ENCODE results near the gene MSI2.

Gene MSI2

GRCh38 chr17:57444682-57445450, 188.5 kb downstream of the MSI2 start:
- FAIRE-seq = no peak

GRCh38 chr17:57445772-57446472, 189.6 kb downstream of the MSI2 start:
- FAIRE-seq = no peak

DNA sequence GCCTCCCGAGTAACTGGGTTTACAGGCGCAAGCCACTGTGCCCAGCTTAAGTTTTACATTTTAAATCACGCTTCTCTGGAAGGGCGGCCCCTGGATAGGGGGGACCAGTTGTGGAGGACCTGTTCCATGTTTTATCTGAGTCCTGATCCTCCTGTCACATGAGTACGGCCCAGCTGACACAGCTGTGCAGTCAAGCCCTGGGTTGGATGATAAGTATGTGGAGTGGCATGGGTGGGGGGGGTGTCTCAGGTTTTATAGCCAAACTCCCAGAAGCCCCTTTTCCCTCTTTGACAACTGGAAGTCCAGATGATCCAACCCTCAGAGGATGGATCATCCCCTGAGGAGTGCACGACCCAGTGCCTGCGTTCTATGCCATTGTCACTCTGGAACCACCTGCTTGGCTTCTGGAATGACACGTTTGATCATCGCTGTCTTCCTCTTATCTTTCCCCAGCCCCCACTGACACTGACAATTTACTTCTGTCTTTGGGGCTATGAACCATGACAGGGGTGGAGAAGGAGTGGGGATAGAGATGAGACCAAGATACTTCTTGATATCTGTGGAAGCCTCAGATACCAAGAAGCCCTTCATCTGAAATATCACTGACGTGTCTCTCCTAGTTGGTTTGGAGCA, 191.2 kb downstream of the MSI2 start:
- FAIRE-seq = no peak

DNA sequence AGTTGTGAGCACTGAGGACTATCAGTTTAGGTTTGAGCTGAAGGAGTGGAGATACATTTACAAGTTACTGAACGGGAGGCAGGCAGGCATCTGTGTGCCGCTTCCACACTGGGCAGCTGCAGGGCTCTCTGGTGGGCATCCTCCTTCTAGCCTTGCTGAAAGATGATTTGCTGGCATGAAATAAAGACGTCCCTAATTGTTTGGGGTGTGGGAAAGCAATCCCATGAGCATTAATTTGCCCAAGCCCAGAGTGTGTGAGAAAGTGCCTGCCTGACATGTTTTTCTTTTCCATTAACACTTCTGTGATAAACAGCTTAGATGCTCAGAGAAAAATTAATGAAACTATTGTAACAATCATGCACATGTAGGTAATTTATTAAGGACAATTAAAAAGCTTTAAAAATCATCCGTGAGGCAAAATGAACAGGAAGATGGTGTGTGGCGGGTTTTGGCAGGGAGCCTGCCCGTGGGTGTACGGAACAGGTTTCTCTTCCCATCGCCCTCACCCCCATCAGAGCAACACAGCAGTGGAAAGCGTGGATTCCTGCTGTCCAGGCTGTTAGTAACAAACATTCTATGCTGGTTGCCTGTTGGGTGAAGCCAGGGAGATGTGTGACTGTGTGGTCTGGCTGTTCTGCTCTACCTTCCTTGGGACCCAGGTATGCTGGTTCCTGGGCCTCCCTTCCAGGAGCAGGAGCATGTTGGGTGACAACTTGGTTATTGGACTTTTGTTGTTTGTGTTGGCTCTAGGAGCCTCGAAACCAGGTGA, 191.9 kb downstream of the MSI2 start:
- no peak for FAIRE-seq

DNA sequence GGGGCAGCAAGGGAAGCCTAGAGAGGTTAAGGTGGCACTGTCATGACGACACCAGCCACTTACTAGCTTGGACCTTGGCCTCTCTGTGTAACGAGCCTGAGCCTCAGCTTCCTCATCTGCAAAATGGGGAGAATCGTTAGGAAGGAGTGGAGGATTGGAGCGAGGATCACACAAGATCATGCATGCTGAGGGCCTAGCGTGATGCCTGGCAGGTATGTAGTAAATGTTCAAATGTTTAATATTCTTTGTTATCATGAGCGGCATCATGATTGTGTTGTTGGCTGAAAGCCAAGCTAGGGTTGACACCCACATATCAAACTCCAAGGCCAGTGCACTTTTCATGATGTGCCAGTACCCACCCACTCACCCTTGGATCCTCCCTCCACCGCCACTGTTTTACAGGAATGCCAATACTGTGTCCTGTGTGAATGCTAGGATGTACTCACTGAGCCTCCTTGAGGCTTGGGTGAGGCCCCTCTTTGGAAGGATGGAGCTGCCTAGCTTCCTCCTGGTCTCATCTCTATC, 192.5 kb downstream of the MSI2 start:
- no peak for FAIRE-seq

GRCh38 chr17:57451191-57451590, 194.9 kb downstream of the MSI2 start:
- FAIRE-seq = no peak

GRCh38 chr17:57451643-57452042, 195.3 kb downstream of the MSI2 start:
- no peak for FAIRE-seq

DNA sequence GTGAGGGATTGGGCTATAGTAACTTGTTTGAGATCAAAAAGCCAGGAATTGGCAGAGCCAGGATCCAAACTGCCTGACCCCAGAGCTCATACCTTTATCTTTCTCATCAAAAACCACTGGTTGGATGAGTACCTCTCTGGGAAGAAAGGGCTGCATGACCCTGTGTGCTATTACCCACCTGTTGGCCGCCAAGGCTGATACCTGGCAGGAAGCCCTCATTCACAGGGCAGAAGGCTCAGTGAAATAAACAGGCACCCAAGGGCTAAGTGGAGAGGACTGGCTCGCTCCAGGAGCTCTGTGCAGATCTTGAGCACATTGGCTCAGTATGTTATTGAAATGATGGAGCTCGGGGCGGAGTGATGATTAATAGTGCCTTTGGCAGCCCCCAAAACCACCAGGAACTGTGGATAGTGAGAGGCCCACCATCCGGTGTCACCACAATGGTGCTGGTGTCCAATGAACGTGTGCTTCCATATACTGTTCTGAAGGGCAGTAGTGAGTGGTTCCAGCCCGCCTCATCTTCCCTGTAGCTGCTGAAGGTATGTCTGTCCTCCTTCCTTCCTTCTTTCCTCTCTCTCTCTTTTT, 197.6 kb downstream of the MSI2 start:
- FAIRE-seq = no peak

- FAIRE-seq = no peak
These were observed 198.4 kb downstream of the MSI2 start for GRCh38 chr17:57454729-57455062.

DNA sequence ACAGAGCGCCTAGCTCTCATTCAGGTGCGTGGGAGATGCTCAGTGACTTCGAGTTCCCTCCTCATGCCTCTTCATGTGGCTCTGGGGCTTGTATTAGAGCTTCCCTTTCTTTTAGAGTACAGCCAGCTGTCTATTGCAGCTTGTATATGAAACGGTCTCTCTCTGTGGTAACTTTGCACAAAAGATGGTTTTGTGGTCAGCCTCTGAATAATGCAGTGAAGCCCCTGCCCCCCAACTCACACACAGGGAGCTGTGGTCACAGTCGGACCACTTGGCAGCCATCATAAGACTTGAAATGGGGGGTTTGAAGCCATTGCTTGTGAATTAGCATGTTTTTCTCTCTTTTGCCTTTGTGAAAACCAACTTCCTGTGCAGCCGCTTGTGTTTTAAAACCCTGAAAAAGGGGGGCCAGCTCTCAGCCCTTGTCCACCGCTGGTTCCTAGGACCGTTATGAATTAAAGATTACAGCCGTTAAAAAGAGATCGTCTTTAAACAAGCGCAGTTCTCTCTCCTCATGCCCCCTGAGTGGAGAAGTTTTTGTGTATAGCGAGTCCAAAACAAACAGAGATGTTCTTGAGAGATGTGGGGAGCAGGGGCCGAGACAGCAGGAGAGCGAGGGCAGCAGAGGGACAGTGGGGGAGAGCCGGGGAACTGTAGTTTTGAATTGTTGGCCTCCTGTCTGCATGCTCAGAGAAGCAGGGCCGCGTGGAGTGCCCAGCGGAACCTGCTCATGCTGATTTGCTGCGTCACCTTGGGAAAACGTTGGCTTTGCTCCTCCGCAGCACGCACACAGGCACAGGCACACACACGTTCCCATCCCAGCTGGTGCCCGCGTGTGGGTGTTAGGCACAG, 199.0 kb downstream of the MSI2 start:
- no peak for FAIRE-seq

DNA sequence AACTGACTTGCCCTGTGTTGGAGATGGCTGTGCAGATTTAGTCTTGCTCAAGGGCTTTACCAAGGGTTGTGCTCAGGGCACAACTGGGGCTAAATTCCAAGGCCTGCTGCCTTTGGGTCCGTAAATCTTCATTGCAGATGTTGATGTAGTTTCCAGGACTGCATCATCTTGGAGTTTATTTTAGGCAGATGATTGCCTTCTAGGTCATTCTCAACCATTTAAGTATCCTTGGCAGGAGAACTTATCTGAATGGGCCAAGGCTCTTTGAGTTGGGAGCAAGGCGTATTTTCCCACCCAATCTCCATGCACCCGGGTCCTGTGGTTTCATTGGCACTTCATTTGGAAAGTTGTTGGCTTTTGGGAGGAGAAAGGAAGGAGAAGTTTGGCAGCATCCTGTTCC, 200.3 kb downstream of the MSI2 start:
- FAIRE-seq = no peak

DNA sequence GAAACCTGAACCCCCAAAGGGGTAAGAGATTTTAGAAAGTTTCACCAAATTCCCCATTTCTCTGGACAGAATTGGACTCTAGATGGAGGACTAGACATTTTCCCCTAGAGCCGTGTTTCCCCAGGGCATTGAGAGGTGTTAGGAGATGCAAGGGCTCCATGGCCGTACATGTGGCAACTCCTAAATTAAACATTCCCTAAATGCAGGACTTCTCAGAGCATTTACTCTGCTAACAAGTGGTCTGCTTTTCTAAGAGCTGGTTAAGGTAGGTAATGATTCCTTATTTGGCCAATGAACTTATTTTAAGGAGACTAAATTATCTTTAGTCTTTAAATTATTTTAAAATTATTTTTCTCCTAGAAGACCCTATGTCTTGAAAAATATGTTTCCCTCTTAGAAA, 200.9 kb downstream of the MSI2 start:
- no peak for FAIRE-seq

- FAIRE-seq = no peak
These were observed 202.5 kb downstream of the MSI2 start for GRCh38 chr17:57458718-57459285.

DNA sequence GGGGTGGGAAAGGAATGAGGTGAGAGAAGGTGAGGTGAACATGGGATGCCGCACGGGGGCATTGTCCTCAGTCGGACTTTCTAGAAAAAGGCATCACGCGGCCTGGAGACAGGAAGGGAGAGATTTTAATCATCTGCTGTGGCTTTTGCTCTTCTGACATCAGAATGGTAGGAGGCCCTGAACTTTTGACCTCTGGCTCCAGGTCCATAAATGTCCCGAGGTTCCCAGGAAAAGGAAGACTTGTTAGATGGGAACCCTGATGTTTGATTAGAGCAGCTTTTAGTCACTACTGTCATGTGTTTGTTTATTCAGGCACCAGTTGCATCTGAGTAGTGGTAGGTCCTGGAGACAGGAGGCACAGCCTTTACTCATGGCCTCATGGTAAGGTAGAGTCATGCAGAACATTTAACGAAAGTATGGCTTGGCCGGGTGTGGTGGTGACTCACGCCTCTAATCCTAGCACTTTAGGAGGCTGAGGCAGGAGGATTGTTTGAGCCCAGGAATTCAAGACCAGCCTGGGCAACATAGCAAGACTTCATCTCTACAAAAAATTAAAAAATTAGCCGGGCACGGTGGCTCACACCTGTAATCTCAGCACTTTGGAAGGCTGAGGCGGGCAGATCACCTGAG, 203.1 kb downstream of the MSI2 start:
- FAIRE-seq = no peak

GRCh38 chr17:57461082-57461481, 204.8 kb downstream of the MSI2 start:
- FAIRE-seq = no peak

DNA sequence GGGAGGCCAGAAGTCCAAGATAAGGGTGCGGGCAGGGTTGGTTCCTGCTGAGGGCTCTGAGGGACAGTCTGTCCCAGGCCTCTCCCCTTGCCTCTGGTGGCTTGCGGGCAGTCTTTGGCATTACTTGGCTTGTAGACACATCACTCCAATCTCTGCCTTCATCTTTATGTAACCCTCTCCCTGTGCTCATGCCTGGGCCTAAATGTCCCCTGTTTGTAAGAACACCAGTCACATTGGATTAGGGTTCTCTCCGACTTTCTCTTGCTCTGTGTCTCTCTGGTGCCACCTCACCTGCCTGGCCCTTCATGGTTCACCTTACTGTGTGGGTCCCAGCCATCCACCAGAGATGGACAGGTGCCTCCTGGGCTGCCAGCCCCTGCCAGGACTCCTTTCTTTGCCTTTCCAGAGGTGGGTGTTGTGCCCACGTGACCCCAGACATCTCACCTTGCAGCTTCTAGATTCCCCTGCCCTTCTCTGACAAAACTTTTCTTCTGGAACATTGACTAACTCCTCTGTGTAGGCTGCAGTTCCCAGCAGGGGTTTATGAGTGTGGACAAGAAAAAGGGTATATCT, 205.8 kb downstream of the MSI2 start:
- FAIRE-seq = no peak

GRCh38 chr17:57463103-57463885, 207.0 kb downstream of the MSI2 start:
- FAIRE-seq = no peak

DNA sequence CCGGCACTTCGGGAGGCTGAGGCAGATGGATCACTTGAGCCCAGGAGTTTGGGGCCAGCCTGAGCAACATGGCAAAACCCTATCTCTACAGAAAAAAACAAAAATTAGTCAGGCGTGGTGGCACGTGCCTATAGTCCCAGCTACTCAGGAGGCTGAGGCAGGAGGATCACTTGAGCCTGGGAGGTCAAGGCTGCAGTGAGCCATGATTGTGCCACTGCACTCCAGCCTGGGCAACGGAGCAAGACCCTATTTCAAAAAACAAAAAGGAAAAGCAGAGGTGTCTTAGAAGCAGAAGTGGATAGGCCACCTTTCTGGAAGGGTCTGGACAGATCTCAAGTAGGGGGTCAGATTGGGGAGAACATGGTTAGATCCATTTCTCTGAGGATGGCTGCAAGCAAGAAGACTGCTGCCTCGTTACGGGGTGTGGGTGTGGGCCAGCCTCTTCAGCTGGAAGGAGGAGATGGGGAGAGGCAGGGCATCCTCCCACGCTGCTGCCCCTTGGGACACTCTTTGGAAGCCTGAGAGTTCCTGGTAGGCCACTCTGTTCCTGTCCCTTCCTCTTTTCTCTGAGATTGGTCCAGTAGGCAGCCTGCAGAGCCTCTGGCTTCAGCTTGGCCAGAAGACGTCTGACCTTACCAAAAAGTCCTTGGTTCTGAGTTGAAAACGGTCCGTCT, 208.0 kb downstream of the MSI2 start:
- FAIRE-seq = no peak

DNA sequence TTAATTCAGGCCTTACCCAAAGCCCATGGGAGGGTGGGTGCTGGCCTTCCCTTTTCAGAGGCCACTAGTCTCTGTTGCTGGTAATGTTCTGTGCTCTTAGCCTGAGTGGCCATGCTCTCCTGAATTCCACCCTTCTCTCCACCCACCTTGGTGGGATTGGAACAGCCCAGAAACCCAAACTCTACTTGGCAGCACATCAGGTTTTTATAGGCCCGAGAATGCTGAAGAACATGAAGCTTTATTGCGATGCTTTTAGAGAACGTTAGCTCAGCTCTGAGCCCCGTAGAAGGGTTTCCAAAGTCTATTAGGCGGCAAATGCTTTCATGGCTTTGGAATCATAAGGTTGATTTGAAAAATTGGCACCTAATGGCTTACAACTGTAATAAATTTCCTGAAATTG, 209.3 kb downstream of the MSI2 start:
- FAIRE-seq = no peak
